T-helper 17 cell (primary cell): ENCODE results near the gene SNAP47. TPM values are rescaled to one million over a fixed set of nuclear protein-coding genes. Genes with fewer than 3 reads are reported as not detected.

ENCODE experiments used
- ATAC-seq: fragments of 150-1000 bp; cut with Tn5 transposase; 2 replicates; pipeline ENCODE4 v1.10.0; 2021; ENCODE audit warnings: mild to moderate bottlenecking, moderate library complexity
- DNase-seq, 3 donors: peaks; one replicate each; pipeline versions ENCODE4 v3.0.0 to v3.0.0-alpha.2; 2020 to 2021
- H3K9me3 ChIP-seq: one replicate; pipeline ENCODE4 v1.7.0; 2013; ENCODE audit warnings: low read length, mild to moderate bottlenecking; ENCODE audit not compliant: control insufficient read depth, poor library complexity, severe bottlenecking
- H3K27ac Mint-ChIP-seq: one replicate; pipeline ENCODE4 v1.8.0; 2022; ENCODE audit warnings: mild to moderate bottlenecking, moderate library complexity, mixed read lengths
- H3K27me3 Mint-ChIP-seq: one replicate; pipeline ENCODE4 v1.8.0; 2022; ENCODE audit warnings: mixed read lengths
- H3K36me3 Mint-ChIP-seq: one replicate; pipeline ENCODE4 v1.8.0; 2022; ENCODE audit warnings: low read depth, mixed read lengths
- H3K4me1 Mint-ChIP-seq: one replicate; pipeline ENCODE4 v1.8.0; 2022; ENCODE audit warnings: mild to moderate bottlenecking, mixed read lengths
- H3K4me3 Mint-ChIP-seq: one replicate; pipeline ENCODE4 v1.8.0; 2022; ENCODE audit warnings: mild to moderate bottlenecking, moderate library complexity, mixed read lengths
- total RNA-seq, 4 donors: library from RNA in 2 of 4; stranded (reverse) in 2 of 4; gene quantifications; one replicate each; pipeline ENCODE4 v1.2.3 and lab custom pipeline; 2022 to 2026

Gene SNAP47
- total RNA-seq, 2 donors from 2014 or later: 20.4 to 23.6 TPM

DNA sequence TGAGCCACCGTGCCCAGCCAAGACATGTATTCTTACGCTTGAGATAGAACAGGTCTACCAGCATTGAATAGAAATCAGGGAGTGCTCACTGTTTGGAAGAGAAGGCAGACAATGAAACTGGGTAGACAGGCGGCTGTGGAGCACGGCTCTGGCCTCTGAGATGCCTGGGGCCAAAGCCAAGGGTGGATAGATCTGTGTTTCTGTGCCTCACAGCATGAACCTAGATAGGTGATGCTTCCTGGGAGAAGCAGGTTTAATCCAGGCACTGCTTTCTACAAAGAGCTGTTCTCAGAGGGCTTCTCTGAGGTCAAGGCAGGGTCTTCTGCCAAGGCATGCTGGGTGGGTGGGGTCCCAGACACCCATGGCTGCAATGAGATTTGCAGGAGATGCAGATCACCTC is 55.6 kb downstream of the SNAP47 start:
- no peak for DNase-seq
- H3K4me1 Mint-ChIP-seq: peaks cover 23% of the 10 kb centered on the region

GRCh38 chr1:227791425-227792143 is 56.3 kb downstream of the SNAP47 start:
- H3K9me3 ChIP-seq: no peaks in the 10 kb centered on the region
- no peak overlapping the region for H3K4me3 Mint-ChIP-seq
- H3K27me3 Mint-ChIP-seq: peaks cover 5% of the 10 kb centered on the region
- no peak overlapping the region for H3K27ac Mint-ChIP-seq
- no peaks in the 10 kb centered on the region for H3K36me3 Mint-ChIP-seq
- DNase-seq: no peak
- no peak for ATAC-seq
- peaks cover 21% of the 10 kb centered on the region for H3K4me1 Mint-ChIP-seq

More for the DNA sequence above, 55.6 kb downstream of the SNAP47 start:
- Mint-ChIP-seq H3K27ac (no peak overlapping the region), H3K27me3 (peaks cover 5% of the 10 kb centered on the region), H3K36me3 (no peaks in the 10 kb centered on the region), H3K4me3 (no peak overlapping the region)
- no peak for ATAC-seq
- H3K9me3 ChIP-seq: no peaks in the 10 kb centered on the region

DNA sequence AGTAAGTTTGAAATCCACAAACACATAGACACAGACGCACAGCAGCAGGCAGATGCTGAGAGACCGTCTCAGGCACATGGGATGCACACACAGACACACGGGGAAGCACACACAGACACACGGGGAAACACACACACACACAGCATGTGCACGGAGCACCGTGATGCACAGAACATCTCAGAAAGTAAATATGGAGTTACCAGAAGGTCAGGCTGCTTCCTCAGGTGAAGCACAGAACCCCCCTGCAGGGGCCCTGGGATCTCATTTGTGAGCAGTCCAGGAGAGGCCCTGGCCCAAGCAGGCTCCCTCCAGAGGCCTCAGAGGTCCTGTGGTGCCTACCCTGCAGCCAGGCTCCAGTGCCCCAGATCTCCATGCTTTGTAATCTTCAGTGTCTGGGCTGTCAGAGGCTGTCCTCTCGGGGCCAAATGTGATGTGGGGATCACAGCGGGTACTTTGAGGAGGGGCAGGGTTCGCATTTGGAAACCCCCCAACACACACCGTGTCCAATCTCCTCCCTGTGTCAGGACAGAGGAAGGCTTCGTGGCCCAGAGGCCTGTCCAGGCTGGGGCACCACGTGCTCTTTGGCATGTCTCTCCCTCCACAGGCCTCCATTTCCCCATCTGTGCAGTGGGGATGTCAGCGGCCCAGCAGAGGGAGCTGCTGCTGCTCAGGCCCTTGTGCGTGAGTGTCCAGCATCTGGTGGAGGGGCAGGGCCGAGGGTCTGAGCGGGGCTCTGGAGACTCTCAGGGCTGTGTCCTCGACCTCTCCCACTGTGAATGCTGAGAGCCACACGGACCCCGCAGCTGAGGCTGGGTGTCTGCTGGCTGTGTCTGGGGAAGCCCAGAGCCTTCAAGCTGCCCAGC is 57.2 kb downstream of the SNAP47 start:
- no peaks in the 10 kb centered on the region for H3K36me3 Mint-ChIP-seq
- H3K27ac Mint-ChIP-seq: no peak overlapping the region
- peaks cover 15% of the 10 kb centered on the region for H3K4me1 Mint-ChIP-seq

DNA sequence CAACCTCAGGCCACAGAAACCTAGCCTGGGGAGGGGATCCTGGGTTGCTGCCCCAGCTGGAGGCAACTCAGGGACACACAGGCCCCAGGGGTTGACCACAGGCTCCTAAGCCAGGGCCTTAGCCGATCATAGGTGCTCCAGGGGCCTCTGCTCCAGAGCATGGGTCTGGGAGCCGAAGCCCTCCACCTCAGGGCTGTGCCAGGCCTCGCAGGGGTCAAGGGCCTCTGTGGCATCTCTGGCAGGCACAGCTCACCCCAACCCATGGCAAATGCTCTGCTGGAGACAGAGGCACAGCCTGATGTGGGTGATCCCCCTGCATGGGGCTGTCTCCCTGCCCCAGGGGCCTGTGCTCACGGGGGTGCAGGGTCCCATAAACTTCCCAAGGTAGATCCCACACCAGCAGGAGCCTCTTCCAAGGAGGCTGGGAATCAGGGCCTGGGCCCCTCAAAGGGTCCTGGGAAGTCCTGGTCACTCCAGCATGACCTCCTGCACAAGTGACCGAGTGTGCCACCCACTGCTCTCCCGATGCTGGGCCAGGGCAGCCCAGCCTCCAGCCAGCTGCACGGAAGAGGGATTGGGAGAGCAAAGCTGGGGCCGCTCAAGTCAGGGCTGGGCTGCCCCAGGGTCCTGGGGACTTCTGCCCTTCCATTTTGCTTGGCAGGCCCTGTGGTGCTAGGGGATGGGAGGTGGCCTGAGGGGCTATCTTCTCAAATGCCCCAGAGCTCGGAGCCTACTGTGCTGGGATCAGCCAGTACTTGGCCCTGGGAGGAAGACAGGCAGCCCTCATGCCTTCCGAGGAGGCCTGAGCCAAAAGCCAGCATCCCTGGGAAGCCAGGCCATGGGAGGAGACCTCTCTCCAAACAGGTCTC is 58.1 kb downstream of the SNAP47 start:
- Mint-ChIP-seq H3K27ac (no peak overlapping the region), H3K36me3 (no peaks in the 10 kb centered on the region), H3K4me1 (peaks cover 15% of the 10 kb centered on the region), H3K4me3 (no peak overlapping the region), H3K27me3 (peaks cover 5% of the 10 kb centered on the region)
- H3K9me3 ChIP-seq: no peaks in the 10 kb centered on the region
- ATAC-seq (no peak), DNase-seq (no peak)

More for the DNA sequence above, 57.2 kb downstream of the SNAP47 start:
- H3K4me3 Mint-ChIP-seq: no peak overlapping the region
- no peaks in the 10 kb centered on the region for H3K9me3 ChIP-seq
- DNase-seq: no peak
- peaks cover 5% of the 10 kb centered on the region for H3K27me3 Mint-ChIP-seq
- ATAC-seq: no peak

DNA sequence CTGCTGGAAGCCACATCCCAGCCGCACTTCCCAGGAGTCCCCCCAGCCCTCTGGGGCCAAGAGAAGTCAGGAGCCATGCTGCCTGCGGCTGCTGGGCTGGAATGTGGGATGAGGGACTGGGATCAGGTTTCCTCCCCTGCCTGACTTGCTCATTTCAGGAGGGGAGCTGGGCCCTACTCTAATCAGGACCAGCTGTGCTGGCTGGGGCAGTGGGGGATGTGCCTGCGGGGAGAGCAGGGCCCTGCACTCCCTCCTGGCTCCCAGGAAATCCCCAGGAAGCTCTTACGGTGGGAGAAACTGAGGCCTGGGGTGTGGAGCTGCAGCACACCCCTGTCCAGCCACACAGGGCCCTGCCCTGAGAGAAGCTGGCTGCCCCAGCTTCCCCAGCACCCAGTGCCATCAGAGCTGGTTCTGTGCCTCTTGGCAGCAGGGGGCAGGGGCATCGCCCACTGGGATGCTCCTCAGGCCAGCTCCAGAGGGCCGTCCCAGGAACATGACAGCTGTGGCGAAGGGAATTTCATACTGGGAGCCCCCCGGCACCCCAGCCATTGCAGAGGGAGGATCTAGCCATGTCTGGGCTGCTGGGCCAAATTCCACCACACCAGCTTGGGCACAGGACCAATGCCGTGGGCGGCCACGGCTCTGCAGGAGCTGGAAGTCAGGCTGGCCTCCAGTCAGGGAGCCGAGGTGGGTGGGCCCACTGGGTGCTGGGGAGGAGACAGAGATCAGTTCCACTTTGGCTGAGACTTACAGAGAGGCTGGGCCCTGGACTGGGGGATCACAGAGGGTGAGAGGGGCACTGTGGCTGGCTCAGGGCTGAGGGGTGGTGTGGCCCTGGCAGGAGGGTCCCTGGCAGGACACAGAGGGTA is 58.9 kb downstream of the SNAP47 start:
- Mint-ChIP-seq H3K4me1 (peaks cover 15% of the 10 kb centered on the region), H3K27ac (no peak overlapping the region), H3K4me3 (no peak overlapping the region), H3K27me3 (peaks cover 5% of the 10 kb centered on the region), H3K36me3 (no peaks in the 10 kb centered on the region)
- H3K9me3 ChIP-seq: no peaks in the 10 kb centered on the region
- DNase-seq: no peak
- no peak for ATAC-seq

DNA sequence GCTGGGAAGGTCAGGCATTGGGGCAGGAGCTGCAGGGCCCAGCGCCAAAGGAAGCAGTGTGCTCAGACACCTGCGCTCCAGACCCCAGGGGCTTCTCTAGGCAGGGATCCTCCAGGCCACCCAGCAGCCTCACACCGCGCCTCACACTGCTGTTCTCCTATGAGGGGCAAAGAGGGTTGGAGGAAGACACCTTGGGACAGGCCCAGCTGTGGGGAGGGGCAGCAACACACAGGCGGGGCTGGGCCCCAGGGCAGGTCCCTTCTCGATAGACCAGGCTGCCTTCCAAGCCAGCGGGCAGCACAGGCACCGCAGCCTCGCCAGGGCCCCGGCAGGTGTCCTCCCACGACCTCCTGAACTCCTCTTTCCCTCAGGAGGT is 59.6 kb downstream of the SNAP47 start:
- ATAC-seq: no peak
- Mint-ChIP-seq H3K36me3 (no peaks in the 10 kb centered on the region), H3K27ac (no peak overlapping the region), H3K27me3 (peaks cover 5% of the 10 kb centered on the region), H3K4me3 (no peak overlapping the region), H3K4me1 (peaks cover 12% of the 10 kb centered on the region)
- no peaks in the 10 kb centered on the region for H3K9me3 ChIP-seq
- DNase-seq: no peak

DNA sequence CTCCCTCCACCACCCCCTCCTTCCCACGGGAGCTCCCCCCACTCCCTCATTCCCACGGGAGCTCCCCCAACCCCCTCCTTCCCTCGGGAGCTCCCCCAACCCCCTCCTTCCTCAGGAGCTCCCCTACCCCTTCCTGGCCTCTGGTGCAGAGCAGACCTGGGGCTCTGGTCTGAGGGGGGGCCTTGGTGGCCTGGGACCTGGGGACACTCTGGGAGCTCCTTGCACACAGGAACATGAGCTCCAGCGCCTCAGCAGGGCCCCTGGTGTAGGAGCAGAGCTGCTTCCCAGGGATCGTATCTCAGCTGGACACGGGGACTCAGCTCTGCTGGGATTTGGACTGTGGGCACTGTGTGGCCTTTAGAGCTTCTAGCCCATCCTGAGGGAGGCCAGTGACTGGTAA is 60.5 kb downstream of the SNAP47 start:
- Mint-ChIP-seq H3K4me1 (peaks cover 13% of the 10 kb centered on the region), H3K27ac (no peak overlapping the region), H3K36me3 (no peaks in the 10 kb centered on the region), H3K27me3 (peaks cover 5% of the 10 kb centered on the region), H3K4me3 (no peak overlapping the region)
- no peaks in the 10 kb centered on the region for H3K9me3 ChIP-seq
- no peak for ATAC-seq
- DNase-seq: no peak

GRCh38 chr1:227796359-227796915 is 61.2 kb downstream of the SNAP47 start:
- DNase-seq: no peak
- no peaks in the 10 kb centered on the region for H3K36me3 Mint-ChIP-seq
- no peak overlapping the region for H3K27ac Mint-ChIP-seq
- H3K4me1 Mint-ChIP-seq: peaks cover 9% of the 10 kb centered on the region
- peaks cover 5% of the 10 kb centered on the region for H3K27me3 Mint-ChIP-seq
- no peak for ATAC-seq
- H3K4me3 Mint-ChIP-seq: no peak overlapping the region
- H3K9me3 ChIP-seq: no peaks in the 10 kb centered on the region

DNA sequence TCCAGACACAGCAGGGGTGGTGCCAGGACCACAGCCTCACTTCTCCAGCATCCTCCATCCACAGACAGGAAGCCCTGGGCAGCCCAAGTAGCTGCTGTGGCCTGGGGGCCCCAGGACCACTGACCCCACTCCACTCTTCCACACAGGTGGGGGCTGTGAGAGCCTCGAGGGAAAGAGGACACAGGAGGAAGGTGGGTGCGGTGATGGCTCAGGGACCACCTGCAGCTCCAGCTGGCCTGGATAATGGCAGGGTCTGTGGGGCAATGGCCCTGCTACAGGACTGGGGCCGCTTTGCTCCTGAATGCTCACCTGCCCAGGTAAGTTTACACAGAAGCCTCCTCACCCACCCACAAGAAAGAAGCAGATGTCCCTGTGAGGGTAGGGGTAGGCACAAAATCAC is 61.9 kb downstream of the SNAP47 start:
- no peak for ATAC-seq
- no peaks in the 10 kb centered on the region for H3K9me3 ChIP-seq
- Mint-ChIP-seq H3K27ac (no peak overlapping the region), H3K27me3 (peaks cover 5% of the 10 kb centered on the region), H3K4me1 (peaks cover 5% of the 10 kb centered on the region), H3K36me3 (no peaks in the 10 kb centered on the region), H3K4me3 (no peak overlapping the region)
- DNase-seq: no peak

DNA sequence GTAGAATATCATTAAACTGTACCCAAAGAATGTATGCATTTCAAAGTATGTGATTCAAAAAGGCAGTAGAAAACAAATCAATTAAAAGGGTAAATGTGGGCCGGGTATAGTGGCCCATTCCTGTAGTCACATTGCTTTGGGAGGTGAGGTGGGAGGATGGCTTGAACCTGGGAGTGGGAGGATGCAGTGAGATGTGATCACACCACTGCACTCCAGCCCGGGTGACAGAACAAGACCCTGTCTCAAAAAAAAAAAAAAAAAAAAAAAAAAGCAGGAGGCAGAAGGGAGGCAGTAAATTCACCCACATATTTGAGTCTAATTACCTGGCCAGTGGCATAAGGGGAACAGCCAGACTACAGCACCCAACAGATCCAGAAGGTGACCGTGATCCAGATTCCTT is 62.4 kb downstream of the SNAP47 start:
- Mint-ChIP-seq H3K27ac (no peak overlapping the region), H3K36me3 (no peaks in the 10 kb centered on the region), H3K4me1 (peaks cover 5% of the 10 kb centered on the region), H3K27me3 (peaks cover 5% of the 10 kb centered on the region), H3K4me3 (no peak overlapping the region)
- ATAC-seq (no peak), DNase-seq (no peak)
- H3K9me3 ChIP-seq: no peaks in the 10 kb centered on the region

- DNase-seq (no peak), ATAC-seq (no peak)
- no peak overlapping the region for H3K27ac Mint-ChIP-seq
These were observed 63.0 kb downstream of the SNAP47 start for GRCh38 chr1:227798078-227798802.

GRCh38 chr1:227799756-227800155 is 64.5 kb downstream of the SNAP47 start:
- H3K4me1 Mint-ChIP-seq: peaks cover 2% of the 10 kb centered on the region
- DNase-seq: no peak
- peaks cover 5% of the 10 kb centered on the region for H3K27me3 Mint-ChIP-seq
- H3K4me3 Mint-ChIP-seq: no peak overlapping the region
- H3K9me3 ChIP-seq: no peaks in the 10 kb centered on the region
- ATAC-seq: no peak
- no peaks in the 10 kb centered on the region for H3K36me3 Mint-ChIP-seq
- H3K27ac Mint-ChIP-seq: no peak overlapping the region

More at GRCh38 chr1:227798078-227798802, 63.0 kb downstream of the SNAP47 start:
- peaks cover 5% of the 10 kb centered on the region for H3K4me1 Mint-ChIP-seq
- no peaks in the 10 kb centered on the region for H3K9me3 ChIP-seq
- H3K36me3 Mint-ChIP-seq: no peaks in the 10 kb centered on the region
- no peak overlapping the region for H3K4me3 Mint-ChIP-seq
- peaks cover 5% of the 10 kb centered on the region for H3K27me3 Mint-ChIP-seq
